HEK293 (cell line): ENCODE data around the gene SNUPN.

Source experiments
- CTCF ChIP-seq: fragments of 450-650 bp; formaldehyde crosslinking; IDR thresholded peaks from 2 replicates; pipeline ENCODE4 v1.5.1; 2016; ENCODE audit warnings: missing biosample characterization, missing genetic modification characterization
- KLF16 ChIP-seq: fragments of 450-650 bp; formaldehyde crosslinking; IDR thresholded peaks from 2 replicates; pipeline ENCODE4 v1.5.1; 2017; ENCODE audit warnings: missing biosample characterization, missing genetic modification characterization
- SP2 ChIP-seq: fragments of 450-650 bp; formaldehyde crosslinking; IDR thresholded peaks from 2 replicates; pipeline ENCODE4 v1.5.1; 2016; ENCODE audit warnings: missing biosample characterization, missing genetic modification characterization
- WT1 ChIP-seq: fragments of 450-650 bp; formaldehyde crosslinking; IDR thresholded peaks from 2 replicates; pipeline ENCODE4 v1.5.1; 2016; ENCODE audit warnings: missing biosample characterization, missing genetic modification characterization
- ZNF133 ChIP-seq: fragments of 450-650 bp; formaldehyde crosslinking; IDR thresholded peaks from 2 replicates; pipeline ENCODE4 v1.5.1; 2016; ENCODE audit warnings: missing biosample characterization, missing genetic modification characterization
- ZNF202 ChIP-seq: fragments of 450-650 bp; formaldehyde crosslinking; IDR thresholded peaks from 2 replicates; pipeline ENCODE4 v1.5.1; 2016; ENCODE audit warnings: missing biosample characterization, missing genetic modification characterization, borderline replicate concordance
- ZNF37A ChIP-seq: fragments of 450-650 bp; IDR thresholded peaks from 2 replicates; pipeline ENCODE4 v1.5.1; 2018; ENCODE audit warnings: missing biosample characterization, missing genetic modification characterization
- ZNF473 ChIP-seq: fragments of 450-650 bp; formaldehyde crosslinking; IDR thresholded peaks from 2 replicates; pipeline ENCODE4 v1.5.1; 2017; ENCODE audit warnings: missing biosample characterization, missing genetic modification characterization
- ZNF626 ChIP-seq: fragments of 450-650 bp; sonication (Bioruptor Pico); formaldehyde crosslinking; IDR thresholded peaks from 2 replicates; pipeline ENCODE4 v1.5.1; 2018; ENCODE audit warnings: missing biosample characterization, missing genetic modification characterization, inconsistent platforms

GRCh38 chr15:75573648-75574384 lies 51.7 kb downstream of the SNUPN start:
- TF ChIP-seq ZNF37A = no peak
- TF ChIP-seq CTCF (tag by site-specific recombination) = no peak
- no peak for TF ChIP-seq SP2 (tag by site-specific recombination)
- no peak for TF ChIP-seq WT1 (tag by site-specific recombination)
- TF ChIP-seq KLF16 = no peak
- TF ChIP-seq ZNF473 = no peak
- no peak for TF ChIP-seq ZNF133 (tag by site-specific recombination)
- TF ChIP-seq ZNF626 (tag by site-specific recombination) = no peak
- TF ChIP-seq ZNF202 = no peak
